A673 (cell line): Measurements from ENCODE around the gene NDUFB7. TPM values are rescaled to one million over a fixed set of nuclear protein-coding genes. Genes with fewer than 3 reads are reported as not detected.

Source experiments
- BruUV-seq: library from RNA; stranded (reverse); fragments of 400-500 nt; replicated peaks from 2 replicates; lab custom pipeline; 2021; lab: Mats Ljungman, UMichigan
- CTCF ChIA-PET: fragments of 300-600 bp; sonication (Branson Sonifier 250); formaldehyde crosslinking; loops from one replicate; lab custom pipeline; 2022; ENCODE audit warnings: antibody characterized with exemption; lab: Charles Lee
- POLR2A ChIA-PET: fragments of 300-600 bp; sonication (Branson Sonifier 250); formaldehyde crosslinking; loops from one replicate; lab custom pipeline; 2022; ENCODE audit warnings: antibody characterized with exemption; ENCODE audit not compliant: low non-redundant PET; lab: Charles Lee
- DNase-seq: peaks from one replicate; pipeline ENCODE4 v3.0.0-alpha.2; 2015; ENCODE audit warnings: low spot score
- H3K27ac ChIP-seq: fragments of 200-600 bp; sonication (generic); 2 replicates; pipeline ENCODE4 v1.5.1; 2016; ENCODE audit warnings: mixed run types, low read depth, mild to moderate bottlenecking, mixed read lengths, antibody characterized with exemption, low read length; ENCODE audit not compliant: poor library complexity, severe bottlenecking
- H3K27me3 ChIP-seq: fragments of 200-600 bp; sonication (generic); replicated peaks from 2 replicates; pipeline ENCODE4 v1.6.1; 2017; ENCODE audit warnings: mixed run types, low read depth, mild to moderate bottlenecking, mixed read lengths, antibody characterized with exemption, low read length; ENCODE audit not compliant: insufficient read depth, poor library complexity
- H3K36me3 ChIP-seq: fragments of 200-600 bp; sonication (generic); 2 replicates; pipeline ENCODE4 v1.6.1; 2016; ENCODE audit warnings: mixed run types, mild to moderate bottlenecking, mixed read lengths, antibody characterized with exemption, low read length; ENCODE audit not compliant: insufficient read depth, poor library complexity, severe bottlenecking
- H3K4me1 ChIP-seq: fragments of 200-600 bp; sonication (generic); 2 replicates; pipeline ENCODE4 v1.6.1; 2017; ENCODE audit warnings: mixed run types, mild to moderate bottlenecking, mixed read lengths, antibody characterized with exemption, low read length; ENCODE audit not compliant: insufficient read depth, poor library complexity, severe bottlenecking
- H3K4me3 ChIP-seq: fragments of 200-600 bp; sonication (generic); 2 replicates; pipeline ENCODE4 v1.5.1; 2016; ENCODE audit warnings: low read depth, mixed run types, mild to moderate bottlenecking, mixed read lengths, low read length; ENCODE audit not compliant: poor library complexity, severe bottlenecking
- H3K9me3 ChIP-seq: fragments of 200-600 bp; sonication (generic); 2 replicates; pipeline ENCODE4 v1.6.1; 2016; ENCODE audit warnings: mixed run types, low read depth, mild to moderate bottlenecking, mixed read lengths, antibody characterized with exemption, low read length; ENCODE audit not compliant: poor library complexity, severe bottlenecking
- CTCF ChIP-seq: fragments of 300-800, 200-600 bp; sonication (generic); conservative IDR thresholded peaks from 2 replicates; pipeline ENCODE4 v1.5.1; 2017; ENCODE audit warnings: low read depth, mild to moderate bottlenecking, antibody characterized with exemption, low read length, moderate library complexity, mixed read lengths
- EZH2 ChIP-seq: fragments of 200-600 bp; sonication (generic); IDR thresholded peaks from 2 replicates; pipeline ENCODE4 v1.6.1; 2017; ENCODE audit warnings: borderline replicate concordance, low read depth, mild to moderate bottlenecking, mixed read lengths, antibody characterized with exemption, low read length; ENCODE audit not compliant: poor library complexity, severe bottlenecking
- intact Hi-C: fragments of 100-400 bp; cut with micrococcal nuclease; formaldehyde crosslinking; loops from one replicate; pipeline ENCODE4 v1.10.0; 2022; ENCODE audit not compliant: unreplicated experiment
- total RNA-seq: library from RNA; stranded (reverse); gene quantifications from 2 replicates; pipeline ENCODE4 v1.2.3, GENCODE V29; 2021

Gene NDUFB7
- total RNA-seq, 1 experiment from 2014 or later, result 180 TPM

- DNase-seq, result no peak
- Histone ChIP-seq H3K4me1 (peaks cover 24% of the 10 kb centered on the region), H3K27ac (no peak overlapping the region), H3K4me3 (no peak overlapping the region), H3K36me3 (no peaks in the 10 kb centered on the region), H3K27me3 (no peaks in the 10 kb centered on the region), H3K9me3 (no peaks in the 10 kb centered on the region)
- CTCF ChIA-PET, result interaction anchor here (1.1 kb wide), 1 partner anchor 16 kb away, joined by 5 read pairs; the partner anchor contains the start of gene NDUFB7
- TF ChIP-seq EZH2 (no peak), CTCF (no peak)
- POLR2A ChIA-PET, result no interaction called here
- intact Hi-C loops, result no loop called here
- no TSS peak for BruUV-seq
Measured at GRCh38 chr19:14555918-14556661, 15.8 kb downstream of the NDUFB7 start.

- DNase-seq, result no peak
- Histone ChIP-seq H3K27me3 (no peaks in the 10 kb centered on the region), H3K27ac (no peak overlapping the region), H3K4me1 (peaks cover 9% of the 10 kb centered on the region), H3K36me3 (no peaks in the 10 kb centered on the region), H3K4me3 (no peak overlapping the region), H3K9me3 (no peaks in the 10 kb centered on the region)
- intact Hi-C loops, result no loop called here
- ChIA-PET CTCF (interaction anchor here (0.6 kb wide), 1 partner anchor 10 kb away, joined by 4 read pairs; no protein-coding TSS in a partner anchor), POLR2A (interaction anchor here (0.6 to 0.7 kb wide), 2 partner anchors 36 to 141 kb away, joined by 3 read pairs; partner anchors contain the start of gene DNAJB1)
- TF ChIP-seq CTCF, result no peak
- TF ChIP-seq EZH2, result no peak
- BruUV-seq, result no TSS peak
Measured at GRCh38 chr19:14554382-14554812, 17.5 kb downstream of the NDUFB7 start.

- Histone ChIP-seq H3K4me3 (no peak overlapping the region), H3K27ac (no peak overlapping the region), H3K4me1 (peaks cover 9% of the 10 kb centered on the region), H3K9me3 (no peaks in the 10 kb centered on the region), H3K27me3 (no peaks in the 10 kb centered on the region), H3K36me3 (peaks cover 3% of the 10 kb centered on the region)
- no peak for DNase-seq
- ChIA-PET POLR2A (interaction anchor here (0.7 kb wide), 1 partner anchor 36 kb away, joined by 3 read pairs; the partner anchor contains the start of gene DNAJB1), CTCF (no interaction called here)
- BruUV-seq, result no TSS peak
- intact Hi-C loops, result no loop called here
- TF ChIP-seq CTCF (no peak), EZH2 (no peak)
Measured at GRCh38 chr19:14553939-14554243, 18.0 kb downstream of the NDUFB7 start.
